ENCODE results near the gene PLLP.

PLLP gene

GRCh38 chr16:57213462-57213861, 71.0 kb downstream of the PLLP start:
- ATAC-seq (ENCODE audit: insufficient read depth, low read depth) = no peak
- Histone ChIP-seq H3K4me1 (ENCODE audit: insufficient read depth, low read length) (no peaks in the 10 kb centered on the region), H3K4me2 (ENCODE audit: insufficient read depth, low read length) (no peak overlapping the region), H3K4me3 (ENCODE audit: low read depth in 1 of 2, low read length in 2 of 2) (no peak overlapping the region), H3K9me3 (ENCODE audit: insufficient read depth, low read length, severe bottlenecking) (no peaks in the 10 kb centered on the region), H3K9ac (ENCODE audit: low read depth, low read length) (no peak overlapping the region), H2AFZ (ENCODE audit: low read depth, low read length) (no peak overlapping the region), H3K27ac (ENCODE audit: low read length) (no peak overlapping the region), H3K36me3 (ENCODE audit: insufficient read depth, low read length) (peaks cover 79% of the 10 kb centered on the region), H3K79me2 (ENCODE audit: insufficient read depth, low read length) (no peaks in the 10 kb centered on the region), H3K27me3 (ENCODE audit: insufficient read depth, low read length, poor library complexity) (no peaks in the 10 kb centered on the region), H4K20me1 (ENCODE audit: insufficient read depth, low read length) (no peaks in the 10 kb centered on the region)
- no peak for TF ChIP-seq CTCF (IDR thresholded peaks at IDR 0.05; ENCODE audit: borderline replicate concordance, extremely low read depth, low read length, poor library complexity, severe bottlenecking)
- no peak for TF ChIP-seq EZH2 (IDR thresholded peaks at IDR 0.05; ENCODE audit: borderline replicate concordance, low read depth, low read length, severe bottlenecking)
- no peak for DNase-seq

- H3K36me3 ChIP-seq (ENCODE audit: insufficient read depth, low read length) = peaks cover 74% of the 10 kb centered on the region
Observed at GRCh38 chr16:57209780-57210179, 74.7 kb downstream of the PLLP start.

GRCh38 chr16:57208926-57209325, 75.5 kb downstream of the PLLP start:
- H2AFZ ChIP-seq (ENCODE audit: low read depth, low read length) = no peak overlapping the region
- DNase-seq (no peak), ATAC-seq (ENCODE audit: insufficient read depth, low read depth) (no peak)
- no peaks in the 10 kb centered on the region for H3K4me1 ChIP-seq (ENCODE audit: insufficient read depth, low read length)
- peaks cover 7% of the 10 kb centered on the region; the same call in 1 of the 2 replicates for H4K20me1 ChIP-seq (ENCODE audit: insufficient read depth, low read length)
- no peaks in the 10 kb centered on the region for H3K9me3 ChIP-seq (ENCODE audit: insufficient read depth, low read length, severe bottlenecking)
- no peak for TF ChIP-seq EZH2 (IDR thresholded peaks at IDR 0.05; ENCODE audit: borderline replicate concordance, low read depth, low read length, severe bottlenecking)
- TF ChIP-seq CTCF (IDR thresholded peaks at IDR 0.05; ENCODE audit: borderline replicate concordance, extremely low read depth, low read length, poor library complexity, severe bottlenecking) = no peak
- H3K79me2 ChIP-seq (ENCODE audit: insufficient read depth, low read length) = no peaks in the 10 kb centered on the region; the same call in 1 of the 2 replicates
- H3K4me3 ChIP-seq (ENCODE audit: low read depth in 1 of 2, low read length in 2 of 2) = no peak overlapping the region
- H3K9ac ChIP-seq (ENCODE audit: low read depth, low read length) = no peak overlapping the region
- no peak overlapping the region for H3K4me2 ChIP-seq (ENCODE audit: insufficient read depth, low read length)
- H3K36me3 ChIP-seq (ENCODE audit: insufficient read depth, low read length) = peaks cover 70% of the 10 kb centered on the region
- no peak overlapping the region for H3K27ac ChIP-seq (ENCODE audit: low read length)
- H3K27me3 ChIP-seq (ENCODE audit: insufficient read depth, low read length, poor library complexity) = no peaks in the 10 kb centered on the region

More at GRCh38 chr16:57209780-57210179, 74.7 kb downstream of the PLLP start:
- Histone ChIP-seq H3K79me2 (ENCODE audit: insufficient read depth, low read length) (no peaks in the 10 kb centered on the region), H3K4me2 (ENCODE audit: insufficient read depth, low read length) (no peak overlapping the region), H3K27ac (ENCODE audit: low read length) (no peak overlapping the region), H2AFZ (ENCODE audit: low read depth, low read length) (no peak overlapping the region), H3K9me3 (ENCODE audit: insufficient read depth, low read length, severe bottlenecking) (no peaks in the 10 kb centered on the region), H3K27me3 (ENCODE audit: insufficient read depth, low read length, poor library complexity) (no peaks in the 10 kb centered on the region), H3K4me1 (ENCODE audit: insufficient read depth, low read length) (no peaks in the 10 kb centered on the region), H4K20me1 (ENCODE audit: insufficient read depth, low read length) (0 out of 2 replicates have a peak, but pooled peaks cover 4% of the 10 kb centered on the region), H3K9ac (ENCODE audit: low read depth, low read length) (no peak overlapping the region), H3K4me3 (ENCODE audit: low read depth in 1 of 2, low read length in 2 of 2) (no peak overlapping the region)
- DNase-seq = no peak
- TF ChIP-seq EZH2 (IDR thresholded peaks at IDR 0.05; ENCODE audit: borderline replicate concordance, low read depth, low read length, severe bottlenecking) (no peak), CTCF (IDR thresholded peaks at IDR 0.05; ENCODE audit: borderline replicate concordance, extremely low read depth, low read length, poor library complexity, severe bottlenecking) (no peak)
- ATAC-seq (ENCODE audit: insufficient read depth, low read depth) = no peak
